Stomach (tissue), 4 donors: ENCODE data around the gene SAXO2.

Experiments
- CTCF ChIP-seq, 7 experiments: fragments of 450-650 bp in 4 of 7; fragments of 200-600 bp in 3 of 7; sonication (generic) in 3 of 7; IDR thresholded peaks; one replicate each; pipeline ENCODE4 v1.5.1; 2016 to 2019; ENCODE audit warnings: antibody characterized with exemption in 7 of 7, control low read depth in 2 of 7, mild to moderate bottlenecking in 1 of 7
- POLR2A ChIP-seq, 4 donors: fragments of 450-650 bp; IDR thresholded peaks; one replicate each; pipeline ENCODE4 v1.6.1; 2016; ENCODE audit warnings: antibody characterized with exemption in 4 of 4, control low read depth in 2 of 4, mild to moderate bottlenecking in 1 of 4, moderate library complexity in 1 of 4
- POLR2AphosphoS5 ChIP-seq, 3 donors: sonication (generic); formaldehyde crosslinking; IDR thresholded peaks; one replicate each; pipeline ENCODE4 v1.6.1; 2016; ENCODE audit warnings: antibody characterized with exemption in 3 of 3

- TF ChIP-seq POLR2AphosphoS5 (IDR thresholded peaks at IDR 0.05) (no peak), POLR2A (IDR thresholded peaks at IDR 0.05) (no peak), CTCF (IDR thresholded peaks at IDR 0.05) (no peak)
Observed at GRCh38 chr15:82309802-82310201, 47.2 kb downstream of the SAXO2 start.
